ENCODE data around the gene COTL1.

DNA sequence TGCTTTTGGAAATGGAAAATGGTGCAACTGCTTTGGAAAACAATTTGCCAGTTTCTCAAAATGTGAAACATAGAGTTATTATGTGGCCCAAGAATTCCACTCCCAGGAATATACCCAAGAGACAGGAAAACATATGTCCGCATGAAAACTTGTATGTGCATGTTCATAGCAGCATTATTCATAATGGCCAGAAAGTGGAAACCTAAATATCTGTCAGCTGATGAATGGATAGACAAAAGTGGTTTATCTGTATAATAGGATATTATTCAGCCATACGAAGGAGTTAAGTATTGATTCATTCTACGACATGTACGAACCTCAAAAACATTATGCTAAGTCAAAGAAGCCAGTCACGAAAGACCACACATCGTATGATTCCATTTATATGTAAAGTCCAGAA is 7.7 kb upstream of the COTL1 start:
- TF ChIP-seq PBX3 (IDR thresholded peaks at IDR 0.05) = no peak
- TF ChIP-seq RAD21 (conservative IDR thresholded peaks at IDR 0.05 in 1 of 2, IDR thresholded peaks at IDR 0.05 in 1 of 2) = no peak
- TF ChIP-seq, protein P1, sequence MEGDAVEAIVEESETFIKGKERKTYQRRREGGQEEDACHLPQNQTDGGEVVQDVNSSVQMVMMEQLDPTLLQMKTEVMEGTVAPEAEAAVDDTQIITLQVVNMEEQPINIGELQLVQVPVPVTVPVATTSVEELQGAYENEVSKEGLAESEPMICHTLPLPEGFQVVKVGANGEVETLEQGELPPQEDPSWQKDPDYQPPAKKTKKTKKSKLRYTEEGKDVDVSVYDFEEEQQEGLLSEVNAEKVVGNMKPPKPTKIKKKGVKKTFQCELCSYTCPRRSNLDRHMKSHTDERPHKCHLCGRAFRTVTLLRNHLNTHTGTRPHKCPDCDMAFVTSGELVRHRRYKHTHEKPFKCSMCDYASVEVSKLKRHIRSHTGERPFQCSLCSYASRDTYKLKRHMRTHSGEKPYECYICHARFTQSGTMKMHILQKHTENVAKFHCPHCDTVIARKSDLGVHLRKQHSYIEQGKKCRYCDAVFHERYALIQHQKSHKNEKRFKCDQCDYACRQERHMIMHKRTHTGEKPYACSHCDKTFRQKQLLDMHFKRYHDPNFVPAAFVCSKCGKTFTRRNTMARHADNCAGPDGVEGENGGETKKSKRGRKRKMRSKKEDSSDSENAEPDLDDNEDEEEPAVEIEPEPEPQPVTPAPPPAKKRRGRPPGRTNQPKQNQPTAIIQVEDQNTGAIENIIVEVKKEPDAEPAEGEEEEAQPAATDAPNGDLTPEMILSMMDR (IDR thresholded peaks at IDR 0.05) = no peak
- TF ChIP-seq CHD4 (IDR thresholded peaks at IDR 0.05; ENCODE audit: borderline replicate concordance) = no peak
- no peak for TF ChIP-seq EP300 (IDR thresholded peaks at IDR 0.05)
- no peak for TF ChIP-seq BCL3 (IDR thresholded peaks at IDR 0.05)
- no peak for TF ChIP-seq MYC (IDR thresholded peaks at IDR 0.05; ENCODE audit: borderline replicate concordance, low read length)
- no peak for TF ChIP-seq JUN (IDR thresholded peaks at IDR 0.05)
- TF ChIP-seq, protein P2, sequence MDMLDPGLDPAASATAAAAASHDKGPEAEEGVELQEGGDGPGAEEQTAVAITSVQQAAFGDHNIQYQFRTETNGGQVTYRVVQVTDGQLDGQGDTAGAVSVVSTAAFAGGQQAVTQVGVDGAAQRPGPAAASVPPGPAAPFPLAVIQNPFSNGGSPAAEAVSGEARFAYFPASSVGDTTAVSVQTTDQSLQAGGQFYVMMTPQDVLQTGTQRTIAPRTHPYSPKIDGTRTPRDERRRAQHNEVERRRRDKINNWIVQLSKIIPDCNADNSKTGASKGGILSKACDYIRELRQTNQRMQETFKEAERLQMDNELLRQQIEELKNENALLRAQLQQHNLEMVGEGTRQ (IDR thresholded peaks at IDR 0.05) = no peak
- no peak for TF ChIP-seq HDAC2 (IDR thresholded peaks at IDR 0.05)
- no peak for TF ChIP-seq RFX5 (IDR thresholded peaks at IDR 0.05)
- no peak for TF ChIP-seq MAFK (IDR thresholded peaks at IDR 0.05; ENCODE audit: partially characterized antibody)
- TF ChIP-seq POLR2AphosphoS2 (conservative IDR thresholded peaks at IDR 0.05; ENCODE audit: low read length) = no peak
- TF ChIP-seq CBX2 (IDR thresholded peaks at IDR 0.05; ENCODE audit: borderline replicate concordance, low read depth) = no peak

Measured in A549 (cell line).